ENCODE measurements around the gene VPS36. TPM values are rescaled to one million over a fixed set of nuclear protein-coding genes. Genes with fewer than 3 reads are reported as not detected.

VPS36 gene
- total and polyA plus RNA-seq, 9 of the 15 experiments (the other 6 are each of a cell fraction or from before 2014, with no cell fraction given), result 8.4 to 30.6 (median 23.7) TPM

DNA sequence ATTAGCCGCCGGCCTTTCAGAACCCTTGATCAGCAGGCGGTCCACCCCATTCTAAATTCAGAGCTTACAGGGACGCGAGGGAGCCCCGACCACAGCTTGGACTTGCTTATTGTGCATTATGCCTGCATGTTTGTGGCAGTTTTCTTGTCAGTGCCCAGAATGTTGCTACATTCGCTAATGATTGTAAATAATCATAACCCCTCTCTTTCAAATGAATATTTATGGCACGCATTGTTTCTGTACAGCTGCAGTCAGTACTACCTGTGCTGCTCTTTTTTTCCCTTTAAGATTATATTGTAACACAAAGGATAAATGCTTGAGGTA is 321 bp upstream of the VPS36 start:
- WGBS (ENCODE audit: insufficient coverage, low coverage, missing lambda C conversion rate), result 8% methylated on average over 8 of the region's 8 CpGs
- FAIRE-seq, result peak; percentile 76
- TF ChIP-seq RBM34 (IDR thresholded peaks at IDR 0.05; ENCODE audit: borderline replicate concordance, insufficient read depth, low read length), result 0 out of 2 replicates have a peak, but pooled peaks have one; percentile 1
- no peak for TF ChIP-seq ZNF384 (IDR thresholded peaks at IDR 0.05; ENCODE audit: low read depth, low read length)
- no peak for TF ChIP-seq ZNF778 (CRISPR knock-in tag; IDR thresholded peaks at IDR 0.05)
- 0 out of 4 replicates have a peak, but pooled peaks of 1 of the 2 experiments have one; percentile 1 for TF ChIP-seq NONO (IDR thresholded peaks at IDR 0.05; ENCODE audit: low read depth in 2 of 2, low read length in 1 of 2)
- TF ChIP-seq EHMT2 (IDR thresholded peaks at IDR 0.05), result no peak
- TF ChIP-seq, protein P1, sequence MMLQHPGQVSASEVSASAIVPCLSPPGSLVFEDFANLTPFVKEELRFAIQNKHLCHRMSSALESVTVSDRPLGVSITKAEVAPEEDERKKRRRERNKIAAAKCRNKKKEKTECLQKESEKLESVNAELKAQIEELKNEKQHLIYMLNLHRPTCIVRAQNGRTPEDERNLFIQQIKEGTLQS (IDR thresholded peaks at IDR 0.05), result no peak
- TF ChIP-seq, protein P1 (CRISPR knock-in tag; conservative IDR thresholded peaks at IDR 0.05), result no peak
- TF ChIP-seq KDM2B (CRISPR knock-in tag; IDR thresholded peaks at IDR 0.05), result no peak
- no peak for TF ChIP-seq ZNF584 (CRISPR knock-in tag; IDR thresholded peaks at IDR 0.05; ENCODE audit: low read depth)
- TF ChIP-seq CBX3 (IDR thresholded peaks at IDR 0.05; ENCODE audit: borderline replicate concordance in 1 of 2, low read length in 2 of 2), result no peak
- TF ChIP-seq, protein P2, sequence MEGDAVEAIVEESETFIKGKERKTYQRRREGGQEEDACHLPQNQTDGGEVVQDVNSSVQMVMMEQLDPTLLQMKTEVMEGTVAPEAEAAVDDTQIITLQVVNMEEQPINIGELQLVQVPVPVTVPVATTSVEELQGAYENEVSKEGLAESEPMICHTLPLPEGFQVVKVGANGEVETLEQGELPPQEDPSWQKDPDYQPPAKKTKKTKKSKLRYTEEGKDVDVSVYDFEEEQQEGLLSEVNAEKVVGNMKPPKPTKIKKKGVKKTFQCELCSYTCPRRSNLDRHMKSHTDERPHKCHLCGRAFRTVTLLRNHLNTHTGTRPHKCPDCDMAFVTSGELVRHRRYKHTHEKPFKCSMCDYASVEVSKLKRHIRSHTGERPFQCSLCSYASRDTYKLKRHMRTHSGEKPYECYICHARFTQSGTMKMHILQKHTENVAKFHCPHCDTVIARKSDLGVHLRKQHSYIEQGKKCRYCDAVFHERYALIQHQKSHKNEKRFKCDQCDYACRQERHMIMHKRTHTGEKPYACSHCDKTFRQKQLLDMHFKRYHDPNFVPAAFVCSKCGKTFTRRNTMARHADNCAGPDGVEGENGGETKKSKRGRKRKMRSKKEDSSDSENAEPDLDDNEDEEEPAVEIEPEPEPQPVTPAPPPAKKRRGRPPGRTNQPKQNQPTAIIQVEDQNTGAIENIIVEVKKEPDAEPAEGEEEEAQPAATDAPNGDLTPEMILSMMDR (IDR thresholded peaks at IDR 0.05 in 2 of 3, conservative IDR thresholded peaks at IDR 0.05 in 1 of 3; ENCODE audit: insufficient read depth in 2 of 3, low read depth in 1 of 3, low read length in 3 of 3), result peak in 1 of 3 experiments; percentile 43; a peak in 1 of 6 replicates
- no peak for TF ChIP-seq ZNF121 (CRISPR knock-in tag; conservative IDR thresholded peaks at IDR 0.05)
- 0 out of 2 replicates have a peak, but pooled peaks have one; percentile 5 for TF ChIP-seq FOSL1 (tag; conservative IDR thresholded peaks at IDR 0.05)

More for the DNA sequence above, 321 bp upstream of the VPS36 start:
- Histone ChIP-seq H3K4me1 (replicated peaks in 1 of 2; ENCODE audit: control insufficient read depth in 2 of 2, insufficient read depth in 2 of 2, low read length in 2 of 2) (peaks cover 0 to 9% of the 10 kb centered on the region in 2 experiments; a peak in 4 of 5 replicates), H3K36me3 (ENCODE audit: control insufficient read depth, insufficient read depth, low read length) (peaks cover 16% of the 10 kb centered on the region; the same call in 2 of the 3 replicates), H2AFZ (ENCODE audit: low read depth, low read length) (peak overlapping the region; percentile 91), H3K27me3 (ENCODE audit: control insufficient read depth in 2 of 2, insufficient read depth in 2 of 2, low read length in 2 of 2) (no peaks in the 10 kb centered on the region), H3K9me1 (ENCODE audit: control insufficient read depth, insufficient read depth, low read length) (no peaks in the 10 kb centered on the region), H4K20me1 (replicated peaks; ENCODE audit: control insufficient read depth, insufficient read depth, low read length) (no peaks in the 10 kb centered on the region), H3K27ac (ENCODE audit: extremely low read depth, low read depth, low read length) (no peak overlapping the region), H3K79me2 (ENCODE audit: control insufficient read depth, insufficient read depth, low read length) (peaks cover 52% of the 10 kb centered on the region), H3K4me3 (no peak overlapping the region), H3K9me3 (replicated peaks; ENCODE audit: control insufficient read depth, insufficient read depth, low read depth, low read length) (no peaks in the 10 kb centered on the region; the same call in 1 of the 2 replicates), H3K4me2 (ENCODE audit: insufficient read depth, low read length) (peak overlapping the region; percentile 79), H3K9ac (ENCODE audit: insufficient read depth in 1 of 2, low read depth in 2 of 2, low read length in 2 of 2) (no peak overlapping the region; a peak in 1 of 4 replicates)
- in situ Hi-C loops (cut with MboI), result no loop called here
- DNase-seq (ENCODE audit: extremely low read depth in 1 of 4, low spot score in 3 of 4) (no peak), ATAC-seq (no peak)
- intact Hi-C loops (cut with micrococcal nuclease), result loop anchor here (2.0 to 10.0 kb wide), 4 partner anchors 104 to 456 kb away; partner anchors contain the start of genes NEK3 and SUGT1
- BruUV-seq (replicated peaks), result TSS peak; percentile 1
- CTCF ChIA-PET (ENCODE audit: low intra/inter-chr PET ratio), result interaction anchor here (0.7 to 0.8 kb wide), 3 partner anchors 323 to 1325 kb away, joined by 3 read pairs; no protein-coding TSS in a partner anchor
- POLR2A ChIA-PET, result interaction anchor here (1.5 kb wide), 1 partner anchor 101 kb away, joined by 7 read pairs; no protein-coding TSS in a partner anchor
